ENCODE data around the gene PRDM8.

PRDM8 gene

GRCh38 chr4:80201252-80202151 is 4.2 kb downstream of the PRDM8 start:
- ATAC-seq (peak; percentile 43), DNase-seq (peak; percentile 74)

- ATAC-seq (peak; percentile 58), DNase-seq (peak; percentile 87)
Observed at GRCh38 chr4:80202190-80202711, 4.9 kb downstream of the PRDM8 start.

GRCh38 chr4:80202741-80203553 is 5.6 kb downstream of the PRDM8 start:
- ATAC-seq (peak; percentile 62), DNase-seq (peak; percentile 51)

- DNase-seq, result no peak
- no peak for ATAC-seq
Observed at GRCh38 chr4:80204433-80205011, 7.2 kb downstream of the PRDM8 start.

- no peak for ATAC-seq
- no peak for DNase-seq
Observed at GRCh38 chr4:80206111-80206510, 8.8 kb downstream of the PRDM8 start.

GRCh38 chr4:80206521-80207171 is 9.3 kb downstream of the PRDM8 start:
- ATAC-seq (no peak), DNase-seq (no peak)

GRCh38 chr4:80207172-80207583 is 9.9 kb downstream of the PRDM8 start:
- no peak for ATAC-seq
- DNase-seq, result no peak

- ATAC-seq (no peak), DNase-seq (no peak)
Observed at GRCh38 chr4:80207664-80208063, 10.4 kb downstream of the PRDM8 start.

GRCh38 chr4:80208610-80209339 is 11.5 kb downstream of the PRDM8 start:
- no peak for ATAC-seq
- no peak for DNase-seq

GRCh38 chr4:80209340-80209701 is 12.0 kb downstream of the PRDM8 start:
- DNase-seq (no peak), ATAC-seq (no peak)

- DNase-seq (no peak), ATAC-seq (no peak)
Observed at GRCh38 chr4:80210549-80210948, 13.2 kb downstream of the PRDM8 start.

GRCh38 chr4:80213117-80213815 is 16.0 kb downstream of the PRDM8 start:
- ATAC-seq (no peak), DNase-seq (no peak)

- DNase-seq (no peak), ATAC-seq (no peak)
Observed at GRCh38 chr4:80215449-80216052, 18.2 kb downstream of the PRDM8 start.

GRCh38 chr4:80216100-80216761 is 18.9 kb downstream of the PRDM8 start:
- no peak for DNase-seq
- no peak for ATAC-seq

- DNase-seq (no peak), ATAC-seq (no peak)
Observed at GRCh38 chr4:80219301-80220025, 22.2 kb downstream of the PRDM8 start.

GRCh38 chr4:80220711-80221110 is 23.4 kb downstream of the PRDM8 start:
- DNase-seq (no peak), ATAC-seq (no peak)

- DNase-seq (no peak), ATAC-seq (no peak)
Observed at GRCh38 chr4:80221161-80221560, 23.9 kb downstream of the PRDM8 start.

GRCh38 chr4:80225595-80225994 is 28.3 kb downstream of the PRDM8 start:
- no peak for DNase-seq
- no peak for ATAC-seq

GRCh38 chr4:80226094-80226493 is 28.8 kb downstream of the PRDM8 start:
- no peak for ATAC-seq
- DNase-seq, result no peak
